VCaP (cell line): ENCODE results near the gene CPNE5.

Experiments
- H3K27ac ChIP-seq: fragments of 450-650 bp; 2 replicates; pipeline ENCODE4 v1.5.1; 2017
- TF ChIP-seq, protein P1 (sequence below): fragments of 450-650 bp; conservative IDR thresholded peaks from 2 replicates; pipeline ENCODE4 v1.5.1; 2017; ENCODE audit warnings: mild to moderate bottlenecking, moderate library complexity

CPNE5 gene

DNA sequence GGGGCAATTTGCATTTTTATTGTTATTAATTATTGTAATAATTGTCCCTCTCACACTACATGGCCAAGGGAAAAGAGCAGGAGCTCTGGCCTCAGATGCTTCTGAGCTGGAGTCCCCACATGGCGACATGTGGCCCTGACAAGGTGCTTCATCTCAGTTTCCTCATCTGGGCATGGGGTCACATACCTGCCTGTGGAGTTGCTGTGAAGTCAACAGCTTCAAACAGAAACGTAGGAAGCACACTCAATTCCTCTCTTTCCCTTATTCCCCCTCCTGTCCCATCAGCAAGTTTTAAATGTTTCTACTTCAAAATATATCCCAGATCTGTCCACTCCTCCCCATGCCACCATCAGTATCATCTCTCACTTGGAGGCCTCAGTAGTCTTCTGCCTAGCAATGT lies 8.7 kb downstream of the CPNE5 start:
- H3K27ac ChIP-seq, result peak overlapping the region; percentile 58

DNA sequence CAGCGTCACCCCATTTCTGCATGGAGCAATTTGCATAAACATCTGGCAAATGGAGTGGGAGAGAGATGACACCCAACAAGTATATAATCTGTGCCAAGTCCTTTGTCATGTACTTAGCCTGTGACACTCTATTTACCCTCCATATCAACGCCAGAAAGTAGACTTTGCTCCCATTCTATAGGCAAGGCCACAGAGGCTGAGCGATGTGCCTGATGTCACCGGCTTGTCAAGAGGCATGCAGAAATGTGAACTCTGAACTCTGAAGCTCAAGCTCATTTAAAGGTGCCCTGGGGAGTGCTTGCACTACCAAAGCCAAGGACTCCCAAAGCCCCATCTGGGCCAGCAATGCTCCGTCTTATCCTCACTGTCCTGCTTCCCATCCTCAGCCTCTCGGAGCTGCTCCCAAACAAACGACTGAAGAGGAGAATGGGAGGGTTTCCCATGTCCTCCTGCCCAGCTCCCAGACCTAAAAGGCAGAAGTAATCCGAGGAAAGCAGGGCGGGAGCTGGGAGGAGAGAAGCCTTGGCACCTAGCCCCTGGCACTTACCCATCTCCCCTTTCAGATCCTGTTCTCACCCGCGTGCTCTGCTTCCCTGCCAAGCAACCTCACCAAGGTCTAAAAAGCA lies 9.2 kb downstream of the CPNE5 start:
- H3K27ac ChIP-seq, result peak overlapping the region; percentile 58
- TF ChIP-seq, protein P1, sequence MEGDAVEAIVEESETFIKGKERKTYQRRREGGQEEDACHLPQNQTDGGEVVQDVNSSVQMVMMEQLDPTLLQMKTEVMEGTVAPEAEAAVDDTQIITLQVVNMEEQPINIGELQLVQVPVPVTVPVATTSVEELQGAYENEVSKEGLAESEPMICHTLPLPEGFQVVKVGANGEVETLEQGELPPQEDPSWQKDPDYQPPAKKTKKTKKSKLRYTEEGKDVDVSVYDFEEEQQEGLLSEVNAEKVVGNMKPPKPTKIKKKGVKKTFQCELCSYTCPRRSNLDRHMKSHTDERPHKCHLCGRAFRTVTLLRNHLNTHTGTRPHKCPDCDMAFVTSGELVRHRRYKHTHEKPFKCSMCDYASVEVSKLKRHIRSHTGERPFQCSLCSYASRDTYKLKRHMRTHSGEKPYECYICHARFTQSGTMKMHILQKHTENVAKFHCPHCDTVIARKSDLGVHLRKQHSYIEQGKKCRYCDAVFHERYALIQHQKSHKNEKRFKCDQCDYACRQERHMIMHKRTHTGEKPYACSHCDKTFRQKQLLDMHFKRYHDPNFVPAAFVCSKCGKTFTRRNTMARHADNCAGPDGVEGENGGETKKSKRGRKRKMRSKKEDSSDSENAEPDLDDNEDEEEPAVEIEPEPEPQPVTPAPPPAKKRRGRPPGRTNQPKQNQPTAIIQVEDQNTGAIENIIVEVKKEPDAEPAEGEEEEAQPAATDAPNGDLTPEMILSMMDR, result no peak

More for the DNA sequence above, 8.7 kb downstream of the CPNE5 start:
- TF ChIP-seq, protein P1, result no peak

DNA sequence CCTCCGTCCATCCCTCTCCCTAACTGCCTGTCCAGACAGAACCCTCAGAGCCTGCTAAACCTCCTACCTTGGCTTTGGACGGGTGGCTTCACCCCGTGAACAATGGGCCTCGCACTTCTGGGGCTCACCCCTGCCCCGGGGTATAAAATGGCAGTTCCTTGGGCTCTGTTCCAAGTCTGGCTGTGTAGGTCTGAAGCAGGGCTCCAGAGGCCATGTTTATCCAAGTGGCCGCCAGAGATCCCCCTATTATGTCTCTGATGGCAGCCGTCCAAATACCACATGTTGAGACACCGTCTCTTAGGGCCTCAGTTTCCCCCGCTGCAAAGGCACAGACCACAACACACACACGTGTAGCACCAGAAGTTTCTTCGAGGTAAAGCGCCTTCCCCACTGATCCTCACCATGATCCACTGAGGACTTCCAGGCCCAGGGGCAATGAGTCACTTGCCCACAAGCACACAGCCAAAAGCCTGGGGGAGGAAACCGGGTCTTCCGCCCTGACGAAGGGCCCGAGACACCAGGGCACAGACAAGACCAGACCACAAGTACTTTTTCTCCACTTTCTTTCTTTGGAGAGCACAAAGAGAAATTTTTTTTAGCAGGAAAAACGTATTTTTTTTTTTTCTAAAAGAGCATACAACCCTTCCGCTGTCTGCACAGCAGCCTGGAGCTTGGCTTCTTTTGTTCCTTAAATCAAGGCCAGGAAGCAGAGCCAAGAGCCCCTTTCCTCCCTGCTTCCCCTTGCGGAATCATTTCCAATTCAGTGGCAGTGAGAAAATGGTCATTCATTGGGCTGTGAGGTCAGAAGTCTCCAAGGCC lies 11.8 kb downstream of the CPNE5 start:
- no peak overlapping the region for H3K27ac ChIP-seq
- TF ChIP-seq, protein P1, result no peak

DNA sequence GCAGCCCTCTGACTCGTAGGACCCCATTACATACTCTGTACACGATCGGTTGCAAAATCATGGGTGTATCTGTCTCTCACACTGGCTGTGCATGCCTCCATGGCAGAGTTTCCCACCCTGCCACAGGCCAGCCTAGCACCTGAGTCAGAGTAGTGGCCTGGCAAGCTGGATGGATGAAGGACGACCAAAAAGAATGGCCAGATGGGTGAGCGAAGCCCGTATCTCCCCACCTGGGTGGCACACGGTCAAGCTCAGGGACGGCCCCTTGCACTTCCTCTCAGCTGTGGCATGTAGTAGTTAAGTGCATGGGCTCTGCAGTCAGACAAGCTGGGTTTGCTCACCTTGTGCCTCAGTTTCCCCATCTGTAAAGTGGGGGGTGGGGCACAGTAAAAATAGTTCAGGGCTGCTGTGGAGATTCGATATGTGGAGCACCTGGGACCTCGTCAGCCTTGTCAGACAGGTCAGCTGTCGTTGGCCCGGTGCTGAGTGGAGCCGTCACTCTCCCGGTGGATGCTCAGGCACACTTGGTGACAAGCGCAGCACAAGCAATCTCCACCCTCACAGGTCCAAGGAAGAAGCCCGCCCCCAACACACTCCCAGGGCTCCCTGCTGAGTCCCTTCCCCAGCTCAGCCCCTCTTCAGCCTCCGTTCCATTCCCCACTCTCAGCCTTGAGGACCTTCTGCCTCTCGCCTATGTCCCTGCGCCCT lies 12.6 kb downstream of the CPNE5 start:
- no peak overlapping the region for H3K27ac ChIP-seq
- TF ChIP-seq, protein P1, result no peak

DNA sequence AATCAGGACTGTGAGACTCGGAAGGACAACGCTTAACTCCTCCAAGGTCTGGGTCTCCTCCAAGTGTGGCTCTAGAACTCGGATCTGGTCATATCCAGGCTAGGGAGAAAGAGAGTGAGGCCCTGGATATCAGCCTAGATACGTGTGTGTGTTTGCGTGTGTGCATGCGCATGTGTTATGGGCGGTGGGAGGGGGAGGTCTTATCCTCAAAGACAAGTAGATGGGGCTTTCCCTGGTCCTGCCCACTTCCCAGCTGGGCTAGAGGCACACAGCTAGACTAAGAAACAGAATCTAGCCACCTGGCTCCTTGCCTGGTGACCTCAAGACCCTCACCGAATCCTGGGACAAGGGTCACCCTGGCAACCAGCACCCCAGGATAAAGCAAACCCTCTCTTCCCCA lies 13.2 kb downstream of the CPNE5 start:
- TF ChIP-seq, protein P1, result no peak
- no peak overlapping the region for H3K27ac ChIP-seq

DNA sequence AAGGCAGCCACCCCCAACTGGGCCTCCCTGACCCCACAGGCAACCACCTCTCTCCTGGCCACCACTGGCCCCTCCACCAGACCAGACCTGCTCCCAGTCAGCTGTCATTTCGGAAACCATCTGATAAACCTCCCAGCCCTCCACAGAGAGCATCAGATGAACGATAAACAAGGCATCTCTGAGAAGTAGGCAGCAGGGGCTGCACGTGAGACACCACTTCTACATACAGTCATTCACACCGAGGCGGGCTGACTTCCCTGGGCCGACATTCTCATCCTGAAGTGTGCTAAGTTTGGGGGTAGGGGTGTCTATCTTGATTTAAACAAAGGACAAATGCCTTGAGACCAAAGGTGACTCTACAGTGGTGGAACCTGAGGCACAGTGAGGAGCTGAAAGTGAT lies 13.8 kb downstream of the CPNE5 start:
- TF ChIP-seq, protein P1, result no peak

DNA sequence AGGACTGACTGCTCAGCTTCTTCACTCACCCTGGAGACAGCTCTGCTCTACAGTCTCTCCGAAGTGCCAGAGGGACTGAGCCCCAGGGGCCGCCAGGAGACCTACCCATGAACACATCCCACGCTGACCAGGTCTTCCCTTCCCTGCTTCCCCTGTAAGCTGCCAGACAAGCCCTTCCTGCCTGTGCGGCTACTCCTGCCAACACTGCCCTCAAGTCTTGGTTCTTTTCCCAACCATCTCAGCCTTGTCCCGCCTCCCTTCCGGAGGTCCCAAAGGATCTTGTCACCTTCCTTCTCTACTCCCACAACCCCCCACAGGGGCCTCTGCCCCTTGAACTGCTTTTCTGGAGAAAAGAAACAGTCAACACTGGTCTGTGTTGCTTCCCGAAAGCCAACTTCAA lies 15.0 kb downstream of the CPNE5 start:
- H3K27ac ChIP-seq, result no peak overlapping the region
- TF ChIP-seq, protein P1, result no peak

More for the DNA sequence above, 13.8 kb downstream of the CPNE5 start:
- H3K27ac ChIP-seq, result no peak overlapping the region
